ENCODE data around the gene ACTBL2. TPM values are rescaled to one million over a fixed set of nuclear protein-coding genes. Genes with fewer than 3 reads are reported as not detected.

Gene ACTBL2
- total and polyA plus RNA-seq, 4 donors = not detected

GRCh38 chr5:57453728-57454127 lies 28.9 kb downstream of the ACTBL2 start:
- no peak for TF ChIP-seq TAF1 (conservative IDR thresholded peaks at IDR 0.05)
- TF ChIP-seq CTCF (IDR thresholded peaks at IDR 0.05; ENCODE audit: low read depth, low read length, missing input control) = no peak
- TF ChIP-seq REST (IDR thresholded peaks at IDR 0.05) = no peak
- no peak for TF ChIP-seq HNF4G (IDR thresholded peaks at IDR 0.05)
- no peak for TF ChIP-seq ZBTB33 (IDR thresholded peaks at IDR 0.05)
- TF ChIP-seq YY1 (IDR thresholded peaks at IDR 0.05) = no peak
- no peak for TF ChIP-seq RXRA (IDR thresholded peaks at IDR 0.05)
- TF ChIP-seq FOXA2 (IDR thresholded peaks at IDR 0.05) = no peak
- Histone ChIP-seq H3K36me3 (ENCODE audit: control insufficient read depth in 4 of 4, insufficient read depth in 3 of 4, low read depth in 1 of 4, low read length in 3 of 4) (no peaks in the 10 kb centered on the region), H3K4me1 (ENCODE audit: control insufficient read depth in 4 of 4, insufficient read depth in 4 of 4, low read length in 3 of 4) (no peaks in the 10 kb centered on the region), H3K27me3 (ENCODE audit: control insufficient read depth in 4 of 4, insufficient read depth in 4 of 4, low read length in 3 of 4) (peaks cover 0 to 2% (median 0%) of the 10 kb centered on the region in 4 donors), H3K27ac (ENCODE audit: low read depth in 1 of 2, low read length in 2 of 2) (no peak overlapping the region), H3K4me3 (ENCODE audit: low read depth in 1 of 3, low read length in 3 of 3) (no peak overlapping the region), H3K9ac (ENCODE audit: low read depth in 1 of 2, low read length in 2 of 2) (no peak overlapping the region), H3K9me3 (ENCODE audit: control insufficient read depth in 4 of 4, low read length in 3 of 4) (no peaks in the 10 kb centered on the region)
- no peak for DNase-seq (ENCODE audit: low spot score)
- 91% methylated on average over 4 of the region's 4 CpGs for WGBS

GRCh38 chr5:57452885-57453284 lies 29.7 kb downstream of the ACTBL2 start:
- no peak overlapping the region for H3K4me3 ChIP-seq (ENCODE audit: low read depth in 1 of 3, low read length in 3 of 3)
- no peak for TF ChIP-seq ATF3 (IDR thresholded peaks at IDR 0.05)
- TF ChIP-seq TAF1 (conservative IDR thresholded peaks at IDR 0.05) = no peak
- TF ChIP-seq CTCF (IDR thresholded peaks at IDR 0.05; ENCODE audit: low read depth, low read length, missing input control) = no peak
- peak; percentile 46 for TF ChIP-seq SP1 (IDR thresholded peaks at IDR 0.05)
- H3K9ac ChIP-seq (ENCODE audit: low read depth in 1 of 2, low read length in 2 of 2) = no peak overlapping the region
- no peaks in the 10 kb centered on the region for H3K36me3 ChIP-seq (ENCODE audit: control insufficient read depth in 4 of 4, insufficient read depth in 3 of 4, low read depth in 1 of 4, low read length in 3 of 4)
- H3K27ac ChIP-seq (ENCODE audit: low read depth in 1 of 2, low read length in 2 of 2) = no peak overlapping the region
- no peaks in the 10 kb centered on the region for H3K4me1 ChIP-seq (ENCODE audit: control insufficient read depth in 4 of 4, insufficient read depth in 4 of 4, low read length in 3 of 4)
- no peak for DNase-seq (ENCODE audit: low spot score)
- peaks cover 0 to 2% (median 0%) of the 10 kb centered on the region in 4 donors for H3K27me3 ChIP-seq (ENCODE audit: control insufficient read depth in 4 of 4, insufficient read depth in 4 of 4, low read length in 3 of 4)
- no peaks in the 10 kb centered on the region for H3K9me3 ChIP-seq (ENCODE audit: control insufficient read depth in 4 of 4, low read length in 3 of 4)

All from liver (tissue), 9 donors.